OCI-LY7 (cell line): ENCODE results near the gene CLCN6.

Experiments used
- CTCF ChIP-seq: fragments of 200-600 bp; sonication (generic); conservative IDR thresholded peaks from 2 replicates; pipeline ENCODE4 v1.5.1; 2014; ENCODE audit warnings: mild to moderate bottlenecking, antibody characterized with exemption, low read length, moderate library complexity, mixed read lengths
- EZH2phosphoT487 ChIP-seq: fragments of 200-600 bp; sonication (generic); IDR thresholded peaks from 2 replicates; pipeline ENCODE4 v1.6.1; 2018; ENCODE audit warnings: low read depth, borderline replicate concordance, mild to moderate bottlenecking, mixed run types, antibody characterized with exemption, low read length, moderate library complexity, mixed read lengths

GRCh38 chr1:11793819-11794218, 12.2 kb upstream of the CLCN6 start:
- TF ChIP-seq CTCF (no peak), EZH2phosphoT487 (no peak)
